ENCODE results near the gene PAFAH1B1. TPM values are rescaled to one million over a fixed set of nuclear protein-coding genes. Genes with fewer than 3 reads are reported as not detected.
"Not testable (repeated sequence)": the region's sequence is repeated elsewhere in the genome, so short reads cannot be mapped to it uniquely, and the experiment has no call there.

The PAFAH1B1 gene
- total RNA-seq, 2 donors from 2014 or later, result 84.0 to 120 TPM

GRCh38 chr17:2695243-2695960 lies 101.9 kb downstream of the PAFAH1B1 start:
- ATAC-seq, result no peak
- DNase-seq, result no peak
- intact Hi-C loops (cut with DNase I), result no loop called here

GRCh38 chr17:2695961-2696760 lies 102.7 kb downstream of the PAFAH1B1 start:
- intact Hi-C loops (cut with DNase I), result no loop called here
- no peak for DNase-seq
- no peak for ATAC-seq

- DNase-seq, result no peak
- intact Hi-C loops (cut with DNase I), result no loop called here
- ATAC-seq, result no peak
Observed at GRCh38 chr17:2697611-2698162, 104.2 kb downstream of the PAFAH1B1 start.

GRCh38 chr17:2699216-2699805 lies 105.9 kb downstream of the PAFAH1B1 start:
- DNase-seq; intact Hi-C loops (cut with DNase I); ATAC-seq: not testable (repeated sequence)

- DNase-seq (no peak), ATAC-seq (no peak)
- intact Hi-C loops (cut with DNase I), result no loop called here
Observed at GRCh38 chr17:2700030-2700490, 106.6 kb downstream of the PAFAH1B1 start.

- intact Hi-C loops (cut with DNase I), result no loop called here
- ATAC-seq (no peak), DNase-seq (no peak)
Observed at GRCh38 chr17:2700491-2701141, 107.2 kb downstream of the PAFAH1B1 start.

GRCh38 chr17:2701161-2701995 lies 107.9 kb downstream of the PAFAH1B1 start:
- ATAC-seq, result no peak
- DNase-seq, result no peak
- intact Hi-C loops (cut with DNase I), result no loop called here

- intact Hi-C loops (cut with DNase I), result no loop called here
- ATAC-seq, result no peak
- no peak for DNase-seq
Observed at GRCh38 chr17:2701996-2702741, 108.7 kb downstream of the PAFAH1B1 start.

- ATAC-seq, result no peak
- intact Hi-C loops (cut with DNase I), result no loop called here
- DNase-seq, result no peak
Observed at GRCh38 chr17:2703181-2703580, 109.7 kb downstream of the PAFAH1B1 start.

GRCh38 chr17:2703606-2704005 lies 110.2 kb downstream of the PAFAH1B1 start:
- ATAC-seq (no peak), DNase-seq (peak; percentile 19)
- intact Hi-C loops (cut with DNase I), result no loop called here

- DNase-seq (no peak), ATAC-seq (no peak)
Observed at GRCh38 chr17:2704031-2704889, 110.8 kb downstream of the PAFAH1B1 start.

GRCh38 chr17:2704890-2705248 lies 111.4 kb downstream of the PAFAH1B1 start:
- intact Hi-C loops (cut with DNase I), result no loop called here
- DNase-seq (no peak), ATAC-seq (no peak)

More at GRCh38 chr17:2704031-2704889, 110.8 kb downstream of the PAFAH1B1 start:
- intact Hi-C loops (cut with DNase I), result no loop called here

- no peak for DNase-seq
- no peak for ATAC-seq
- intact Hi-C loops (cut with DNase I), result no loop called here
Observed at GRCh38 chr17:2705263-2705662, 111.8 kb downstream of the PAFAH1B1 start.

GRCh38 chr17:2705888-2706795 lies 112.7 kb downstream of the PAFAH1B1 start:
- DNase-seq (peak; percentile 24), ATAC-seq (no peak)
- intact Hi-C loops (cut with DNase I), result no loop called here

- intact Hi-C loops (cut with DNase I), result no loop called here
- ATAC-seq, result no peak
- DNase-seq, result peak; percentile 35
Observed at GRCh38 chr17:2706911-2707510, 113.6 kb downstream of the PAFAH1B1 start.

All from left cardiac atrium (tissue), 4 donors.